Measurements from ENCODE around the gene AMPH.

AMPH gene

DNA sequence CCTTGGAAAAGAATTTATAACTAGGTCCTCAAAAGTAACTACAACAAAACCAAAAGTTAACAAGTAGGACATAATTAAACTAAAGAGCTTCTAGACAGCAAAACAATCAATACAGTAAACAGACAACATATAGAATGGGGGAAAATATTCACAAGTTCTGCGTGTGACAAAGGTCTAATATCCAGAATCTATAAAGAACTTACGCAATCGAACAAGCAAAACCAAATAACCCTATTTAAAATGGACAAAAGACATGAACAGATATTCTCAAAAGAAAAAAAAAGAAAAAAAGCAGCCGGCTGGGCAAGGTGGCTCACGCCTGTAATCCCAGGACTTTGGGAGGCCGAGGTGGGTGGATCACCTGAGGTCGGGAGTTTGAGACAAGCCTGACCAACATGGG lies 33.8 kb upstream of the AMPH start:
- H3K27ac ChIP-seq (ENCODE audit: insufficient read depth, low read length, poor library complexity, severe bottlenecking), result no peak overlapping the region
- no peaks in the 10 kb centered on the region for H3K4me1 ChIP-seq (ENCODE audit: control insufficient read depth, insufficient read depth, low read length, poor library complexity, severe bottlenecking)
- H3K9me3 ChIP-seq (ENCODE audit: control insufficient read depth, low read length), result no peaks in the 10 kb centered on the region
- no peak overlapping the region for H3K4me3 ChIP-seq (ENCODE audit: insufficient read depth, low read depth, low read length, poor library complexity, severe bottlenecking)
- no peak for DNase-seq
- H3K27me3 ChIP-seq (replicated peaks; ENCODE audit: control insufficient read depth, insufficient read depth, low read length, poor library complexity, severe bottlenecking), result peaks cover 2% of the 10 kb centered on the region
- H3K36me3 ChIP-seq (ENCODE audit: control insufficient read depth, insufficient read depth, low read length), result no peaks in the 10 kb centered on the region

DNA sequence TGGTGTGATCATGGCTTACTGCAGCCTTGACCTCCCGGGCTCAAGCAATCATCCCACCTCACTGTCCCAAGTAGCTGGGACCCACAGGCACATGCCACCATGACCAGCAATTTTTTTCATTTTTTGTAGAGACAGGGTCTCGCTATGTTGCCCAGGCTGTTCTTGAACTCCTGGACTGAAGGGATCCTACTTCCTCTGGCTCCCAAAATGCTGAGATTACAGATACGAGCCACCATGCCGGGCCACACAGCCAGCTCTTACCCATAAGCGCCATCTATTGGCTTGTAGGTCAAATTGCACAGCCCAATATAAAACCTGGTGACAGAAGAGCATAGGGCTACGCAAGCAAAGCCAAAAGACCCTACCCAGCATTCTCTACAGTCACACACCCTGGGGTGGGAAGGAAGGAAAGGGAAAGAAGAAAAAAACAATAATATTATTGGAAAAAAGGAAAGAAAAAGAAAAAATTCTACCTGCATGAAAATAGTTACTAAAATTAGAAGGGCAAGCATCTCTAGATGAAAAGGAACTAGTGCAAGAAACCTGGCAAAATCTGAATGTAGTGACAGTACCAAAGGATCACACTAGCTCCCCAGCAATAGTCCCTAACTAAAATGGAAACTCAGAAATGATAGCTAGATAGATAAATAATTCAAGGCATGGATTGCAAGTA lies 29.4 kb upstream of the AMPH start:
- Histone ChIP-seq H3K27ac (ENCODE audit: insufficient read depth, low read length, poor library complexity, severe bottlenecking) (no peak overlapping the region), H3K9me3 (ENCODE audit: control insufficient read depth, low read length) (no peaks in the 10 kb centered on the region), H3K27me3 (replicated peaks; ENCODE audit: control insufficient read depth, insufficient read depth, low read length, poor library complexity, severe bottlenecking) (peaks cover 2% of the 10 kb centered on the region), H3K4me3 (ENCODE audit: insufficient read depth, low read depth, low read length, poor library complexity, severe bottlenecking) (no peak overlapping the region), H3K36me3 (ENCODE audit: control insufficient read depth, insufficient read depth, low read length) (no peaks in the 10 kb centered on the region), H3K4me1 (ENCODE audit: control insufficient read depth, insufficient read depth, low read length, poor library complexity, severe bottlenecking) (no peaks in the 10 kb centered on the region)
- DNase-seq, result no peak

DNA sequence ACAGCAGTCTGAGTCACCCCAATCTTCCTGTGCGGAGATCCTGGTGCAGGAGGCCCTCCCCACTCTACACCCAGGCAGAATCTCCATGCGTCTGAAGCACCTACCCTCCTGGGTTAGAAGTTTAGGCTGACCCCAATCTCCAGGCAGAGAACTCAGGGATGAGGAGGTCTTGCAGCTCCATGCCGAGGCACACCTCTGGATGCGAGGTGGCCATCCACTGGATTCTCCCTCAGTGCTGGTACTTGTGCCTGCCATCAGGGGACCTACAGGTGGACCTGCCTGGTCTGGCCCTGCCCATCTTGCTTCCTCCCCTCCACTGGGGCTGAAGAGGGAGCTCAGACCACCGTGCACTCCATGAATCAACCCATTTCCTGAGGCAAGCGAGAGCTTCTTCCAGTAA lies 28.8 kb upstream of the AMPH start:
- Histone ChIP-seq H3K4me1 (ENCODE audit: control insufficient read depth, insufficient read depth, low read length, poor library complexity, severe bottlenecking) (no peaks in the 10 kb centered on the region), H3K27me3 (replicated peaks; ENCODE audit: control insufficient read depth, insufficient read depth, low read length, poor library complexity, severe bottlenecking) (peaks cover 2% of the 10 kb centered on the region), H3K27ac (ENCODE audit: insufficient read depth, low read length, poor library complexity, severe bottlenecking) (no peak overlapping the region), H3K9me3 (ENCODE audit: control insufficient read depth, low read length) (no peaks in the 10 kb centered on the region), H3K36me3 (ENCODE audit: control insufficient read depth, insufficient read depth, low read length) (no peaks in the 10 kb centered on the region), H3K4me3 (ENCODE audit: insufficient read depth, low read depth, low read length, poor library complexity, severe bottlenecking) (no peak overlapping the region)
- DNase-seq, result no peak

DNA sequence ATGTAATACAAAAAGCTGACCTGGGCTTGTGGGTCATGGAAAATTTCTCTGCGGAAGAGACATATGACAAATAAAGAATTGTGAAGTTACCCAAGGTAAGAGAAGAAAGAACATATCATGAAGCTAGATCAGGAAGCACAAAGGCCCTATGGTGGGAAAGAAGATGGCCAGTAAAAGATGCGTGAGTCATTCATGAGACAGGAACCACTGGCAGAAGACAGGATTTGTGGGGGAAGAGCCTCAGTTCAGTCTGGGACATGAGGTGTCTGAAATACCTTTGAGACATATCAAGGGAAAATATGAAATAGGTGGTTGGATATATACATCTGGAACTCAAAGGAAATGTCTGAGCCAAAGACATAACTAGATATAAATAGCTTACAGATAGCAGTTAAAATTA lies 27.7 kb upstream of the AMPH start:
- no peak overlapping the region for H3K4me3 ChIP-seq (ENCODE audit: insufficient read depth, low read depth, low read length, poor library complexity, severe bottlenecking)
- no peak overlapping the region for H3K27ac ChIP-seq (ENCODE audit: insufficient read depth, low read length, poor library complexity, severe bottlenecking)
- H3K4me1 ChIP-seq (ENCODE audit: control insufficient read depth, insufficient read depth, low read length, poor library complexity, severe bottlenecking), result no peaks in the 10 kb centered on the region
- H3K27me3 ChIP-seq (replicated peaks; ENCODE audit: control insufficient read depth, insufficient read depth, low read length, poor library complexity, severe bottlenecking), result peaks cover 2% of the 10 kb centered on the region
- no peak for DNase-seq
- no peaks in the 10 kb centered on the region for H3K9me3 ChIP-seq (ENCODE audit: control insufficient read depth, low read length)
- no peaks in the 10 kb centered on the region for H3K36me3 ChIP-seq (ENCODE audit: control insufficient read depth, insufficient read depth, low read length)

DNA sequence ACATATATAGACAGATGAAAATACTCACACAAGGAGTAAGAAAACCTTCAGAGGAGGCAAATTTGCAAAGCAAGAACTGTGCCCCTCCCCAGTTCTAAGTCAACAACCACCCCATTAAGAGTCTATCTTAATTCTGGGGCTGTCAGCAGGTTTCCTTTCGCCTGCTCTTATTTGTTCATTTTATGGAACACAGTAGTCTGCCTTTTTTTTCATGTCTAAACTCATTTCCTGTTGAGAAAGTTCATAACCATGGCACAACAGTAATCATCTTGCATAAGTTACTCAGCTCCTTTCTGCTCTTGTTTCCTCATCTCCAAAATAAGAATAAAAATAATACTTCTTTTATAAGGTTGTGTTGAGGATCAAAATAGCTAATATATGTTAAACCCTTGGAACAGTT lies 25.8 kb upstream of the AMPH start:
- no peak overlapping the region for H3K4me3 ChIP-seq (ENCODE audit: insufficient read depth, low read depth, low read length, poor library complexity, severe bottlenecking)
- no peak overlapping the region for H3K27ac ChIP-seq (ENCODE audit: insufficient read depth, low read length, poor library complexity, severe bottlenecking)
- peaks cover 1% of the 10 kb centered on the region for H3K27me3 ChIP-seq (replicated peaks; ENCODE audit: control insufficient read depth, insufficient read depth, low read length, poor library complexity, severe bottlenecking)
- no peaks in the 10 kb centered on the region for H3K9me3 ChIP-seq (ENCODE audit: control insufficient read depth, low read length)
- H3K36me3 ChIP-seq (ENCODE audit: control insufficient read depth, insufficient read depth, low read length), result no peaks in the 10 kb centered on the region
- H3K4me1 ChIP-seq (ENCODE audit: control insufficient read depth, insufficient read depth, low read length, poor library complexity, severe bottlenecking), result no peaks in the 10 kb centered on the region
- no peak for DNase-seq

DNA sequence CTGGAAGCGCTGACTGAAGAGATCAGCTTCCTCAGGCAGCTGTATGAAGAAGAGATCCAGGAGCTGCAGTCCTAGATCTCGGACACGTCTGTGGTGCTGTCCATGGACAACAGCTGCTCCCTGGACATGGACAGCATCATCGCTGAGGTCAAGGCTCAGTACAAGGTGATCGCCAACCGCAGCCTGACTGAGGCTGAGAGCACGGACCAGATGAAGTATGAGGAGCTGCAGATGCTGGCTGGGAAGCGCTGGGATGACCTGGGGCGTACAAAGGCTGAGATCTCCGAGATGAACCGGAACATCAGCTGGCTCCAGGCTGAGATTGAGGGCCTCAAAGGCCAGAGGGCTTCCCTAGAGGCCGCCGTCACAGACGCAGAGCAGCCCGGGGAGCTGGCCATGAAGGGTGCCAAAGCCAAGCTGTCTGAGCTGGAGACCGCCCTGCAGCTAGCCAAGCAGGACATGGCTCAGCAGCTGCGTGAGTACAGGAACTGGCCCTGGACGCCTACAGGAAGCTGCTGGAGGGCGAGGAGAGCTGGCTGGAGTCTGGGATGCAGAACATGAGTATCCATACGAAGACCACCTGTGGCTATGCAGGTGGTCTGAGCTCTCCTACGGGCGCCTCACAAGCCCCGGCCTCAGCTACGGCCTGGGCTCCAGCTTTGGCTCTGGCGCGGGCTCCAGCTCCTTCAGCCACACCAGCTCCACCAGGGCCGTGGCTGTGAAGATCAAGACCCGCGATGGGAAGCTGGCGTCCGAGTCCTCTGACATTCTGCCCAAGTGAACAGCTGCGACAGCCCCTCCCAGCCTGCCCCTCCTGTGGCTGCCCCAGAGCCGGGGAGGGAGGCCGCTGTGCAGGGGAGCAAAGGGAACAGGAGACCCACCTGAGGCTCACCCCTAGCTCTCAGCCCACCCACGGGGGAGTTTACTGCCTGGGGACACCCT lies 24.9 kb upstream of the AMPH start:
- Histone ChIP-seq H3K36me3 (ENCODE audit: control insufficient read depth, insufficient read depth, low read length) (no peaks in the 10 kb centered on the region), H3K27ac (ENCODE audit: insufficient read depth, low read length, poor library complexity, severe bottlenecking) (no peak overlapping the region), H3K4me3 (ENCODE audit: insufficient read depth, low read depth, low read length, poor library complexity, severe bottlenecking) (no peak overlapping the region), H3K9me3 (ENCODE audit: control insufficient read depth, low read length) (no peaks in the 10 kb centered on the region), H3K27me3 (replicated peaks; ENCODE audit: control insufficient read depth, insufficient read depth, low read length, poor library complexity, severe bottlenecking) (no peaks in the 10 kb centered on the region), H3K4me1 (ENCODE audit: control insufficient read depth, insufficient read depth, low read length, poor library complexity, severe bottlenecking) (no peaks in the 10 kb centered on the region)
- no peak for DNase-seq

DNA sequence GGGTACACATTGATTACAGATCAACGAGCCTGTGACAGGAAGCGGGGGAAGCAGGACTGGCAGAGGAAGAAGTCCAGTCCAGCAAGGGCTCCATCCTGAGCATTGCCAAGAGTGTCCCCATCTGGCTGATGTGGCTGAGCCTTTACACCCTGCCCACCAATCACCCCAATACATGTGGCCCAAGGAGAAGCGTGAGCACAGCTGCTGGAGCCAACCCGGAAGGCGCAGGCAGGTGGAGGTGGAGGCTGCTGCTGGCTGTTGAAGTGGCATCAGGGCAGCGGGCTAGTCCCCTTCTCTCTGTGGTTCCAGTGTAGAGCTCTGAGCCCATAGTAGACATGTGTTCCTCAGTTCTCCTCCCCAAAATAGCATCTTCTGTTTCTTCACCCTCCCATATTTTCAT lies 6.8 kb upstream of the AMPH start:
- H3K4me3 ChIP-seq (ENCODE audit: insufficient read depth, low read depth, low read length, poor library complexity, severe bottlenecking), result no peak overlapping the region
- no peaks in the 10 kb centered on the region for H3K4me1 ChIP-seq (ENCODE audit: control insufficient read depth, insufficient read depth, low read length, poor library complexity, severe bottlenecking)
- no peaks in the 10 kb centered on the region for H3K27me3 ChIP-seq (replicated peaks; ENCODE audit: control insufficient read depth, insufficient read depth, low read length, poor library complexity, severe bottlenecking)
- H3K36me3 ChIP-seq (ENCODE audit: control insufficient read depth, insufficient read depth, low read length), result no peaks in the 10 kb centered on the region
- no peak overlapping the region for H3K27ac ChIP-seq (ENCODE audit: insufficient read depth, low read length, poor library complexity, severe bottlenecking)
- H3K9me3 ChIP-seq (ENCODE audit: control insufficient read depth, low read length), result no peaks in the 10 kb centered on the region
- DNase-seq, result no peak

DNA sequence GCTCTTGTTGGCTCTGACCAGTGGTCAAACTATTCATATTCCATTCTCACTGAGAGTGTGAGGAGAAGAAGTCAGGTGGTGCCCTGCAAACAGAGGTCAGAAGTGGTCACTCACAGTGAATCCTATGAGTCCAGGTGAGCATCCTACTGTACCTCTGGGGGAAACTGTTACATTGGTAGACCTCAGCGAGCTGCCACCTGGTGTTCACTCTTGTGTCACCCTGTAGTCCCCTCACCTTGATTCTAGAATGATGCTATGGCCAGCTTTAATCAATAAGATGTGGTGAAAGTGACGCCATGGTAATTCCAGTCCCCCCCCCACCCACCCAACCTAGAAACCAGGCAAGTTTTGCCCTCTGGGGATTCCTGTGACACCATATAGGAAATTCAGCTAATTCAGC lies 1.2 kb upstream of the AMPH start:
- peaks cover 9% of the 10 kb centered on the region for H3K27me3 ChIP-seq (replicated peaks; ENCODE audit: control insufficient read depth, insufficient read depth, low read length, poor library complexity, severe bottlenecking)
- H3K27ac ChIP-seq (ENCODE audit: insufficient read depth, low read length, poor library complexity, severe bottlenecking), result no peak overlapping the region
- DNase-seq, result no peak
- no peaks in the 10 kb centered on the region for H3K4me1 ChIP-seq (ENCODE audit: control insufficient read depth, insufficient read depth, low read length, poor library complexity, severe bottlenecking)
- H3K9me3 ChIP-seq (ENCODE audit: control insufficient read depth, low read length), result no peaks in the 10 kb centered on the region
- H3K36me3 ChIP-seq (ENCODE audit: control insufficient read depth, insufficient read depth, low read length), result no peaks in the 10 kb centered on the region
- no peak overlapping the region for H3K4me3 ChIP-seq (ENCODE audit: insufficient read depth, low read depth, low read length, poor library complexity, severe bottlenecking)

DNA sequence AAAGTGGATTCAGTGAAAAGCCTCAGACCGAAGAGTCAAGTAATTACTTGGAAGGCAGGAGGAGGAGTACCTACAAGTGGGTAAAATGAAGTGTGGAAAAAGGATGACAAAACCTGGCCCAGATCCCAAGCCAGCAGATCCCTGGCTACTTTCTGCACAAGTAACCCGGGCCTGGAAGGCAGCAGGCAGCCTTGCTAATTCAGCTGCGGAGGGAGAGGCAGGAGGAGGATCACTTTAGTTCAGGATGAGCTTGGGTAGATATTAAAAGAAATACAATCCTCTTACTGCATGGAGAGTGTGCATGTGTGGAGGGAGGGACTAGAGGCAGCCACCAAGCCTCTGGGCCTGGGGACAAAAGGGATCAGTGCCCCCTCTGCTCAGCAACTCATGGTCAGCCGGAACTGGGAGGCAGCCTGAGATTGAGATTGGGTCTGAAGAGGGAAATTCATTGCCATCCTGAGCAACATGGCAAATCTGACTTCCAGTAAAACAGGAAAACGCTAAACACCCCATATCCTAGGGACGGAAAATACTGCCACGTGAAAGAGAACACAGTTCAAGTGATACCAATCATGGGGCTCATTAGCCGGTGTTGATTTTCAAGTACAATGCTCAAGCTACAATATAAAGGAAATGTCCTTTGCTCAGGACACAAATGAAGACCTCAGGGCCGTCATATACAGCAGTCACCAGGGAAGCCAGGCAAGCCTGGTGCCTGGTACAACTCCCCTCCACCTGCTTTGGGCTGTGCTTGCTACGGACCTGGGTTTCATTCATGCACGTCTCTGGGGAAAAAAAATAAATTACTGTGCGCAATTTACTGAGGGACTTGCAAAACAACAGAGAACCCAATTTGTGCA lies 1.3 kb downstream of the AMPH start:
- DNase-seq, result no peak
- Histone ChIP-seq H3K9me3 (ENCODE audit: control insufficient read depth, low read length) (no peaks in the 10 kb centered on the region), H3K4me3 (ENCODE audit: insufficient read depth, low read depth, low read length, poor library complexity, severe bottlenecking) (no peak overlapping the region), H3K36me3 (ENCODE audit: control insufficient read depth, insufficient read depth, low read length) (no peaks in the 10 kb centered on the region), H3K27me3 (replicated peaks; ENCODE audit: control insufficient read depth, insufficient read depth, low read length, poor library complexity, severe bottlenecking) (peaks cover 9% of the 10 kb centered on the region), H3K27ac (ENCODE audit: insufficient read depth, low read length, poor library complexity, severe bottlenecking) (no peak overlapping the region), H3K4me1 (ENCODE audit: control insufficient read depth, insufficient read depth, low read length, poor library complexity, severe bottlenecking) (no peaks in the 10 kb centered on the region)

Measured in effector memory CD4-positive, alpha-beta T cell (primary cell).